ENCODE data around the gene JAG2. TPM values are rescaled to one million over a fixed set of nuclear protein-coding genes. Genes with fewer than 3 reads are reported as not detected.

JAG2 gene
- total RNA-seq, 1 donor from 2014 or later, result 7.5 TPM

GRCh38 chr14:105138021-105138541 lies 30.5 kb downstream of the JAG2 start:
- Mint-ChIP-seq H3K27me3 (ENCODE audit: unreplicated experiment) (peaks cover 15% of the 10 kb centered on the region), H3K4me1 (ENCODE audit: unreplicated experiment) (no peaks in the 10 kb centered on the region), H3K27ac (ENCODE audit: unreplicated experiment) (no peak overlapping the region), H3K4me3 (ENCODE audit: unreplicated experiment) (no peak overlapping the region), H3K9me3 (ENCODE audit: unreplicated experiment) (peaks cover 4% of the 10 kb centered on the region), H3K36me3 (ENCODE audit: unreplicated experiment) (peaks cover 4% of the 10 kb centered on the region)
- DNase-seq (ENCODE audit: extremely low spot score, unreplicated experiment), result no peak
- TF ChIP-seq CTCF (IDR thresholded peaks at IDR 0.05), result no peak

DNA sequence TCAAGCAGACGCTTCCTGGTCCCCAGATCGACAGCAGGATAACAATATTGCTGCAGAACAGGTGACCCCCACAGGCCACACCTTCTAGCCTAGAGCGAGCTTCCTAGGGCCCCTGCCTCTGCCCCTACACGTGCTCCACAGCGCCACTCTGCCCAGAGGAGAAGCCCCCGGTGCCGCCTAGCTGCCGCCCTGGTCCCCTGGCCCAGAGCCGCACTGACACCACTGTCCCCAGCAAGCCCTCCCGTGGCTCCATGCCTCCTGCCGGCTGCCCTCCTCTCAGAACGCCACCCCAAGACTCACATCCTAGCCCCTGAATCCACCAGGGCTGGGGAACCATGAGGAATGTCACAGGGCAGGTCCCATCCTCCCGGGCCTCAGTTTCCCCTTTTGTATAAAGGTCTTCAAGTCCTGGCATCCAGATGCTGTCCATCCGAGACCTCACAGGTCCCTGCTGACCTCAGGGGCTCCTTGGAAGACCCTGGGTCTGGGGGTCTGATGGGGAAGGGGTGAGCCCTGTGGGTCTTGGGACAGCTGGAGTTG lies 31.0 kb downstream of the JAG2 start:
- TF ChIP-seq CTCF (IDR thresholded peaks at IDR 0.05), result no peak
- DNase-seq (ENCODE audit: extremely low spot score, unreplicated experiment), result no peak
- no peaks in the 10 kb centered on the region for H3K4me1 Mint-ChIP-seq (ENCODE audit: unreplicated experiment)
- peaks cover 4% of the 10 kb centered on the region for H3K9me3 Mint-ChIP-seq (ENCODE audit: unreplicated experiment)
- peaks cover 19% of the 10 kb centered on the region for H3K27me3 Mint-ChIP-seq (ENCODE audit: unreplicated experiment)
- H3K4me3 Mint-ChIP-seq (ENCODE audit: unreplicated experiment), result no peak overlapping the region
- peaks cover 4% of the 10 kb centered on the region for H3K36me3 Mint-ChIP-seq (ENCODE audit: unreplicated experiment)
- no peak overlapping the region for H3K27ac Mint-ChIP-seq (ENCODE audit: unreplicated experiment)

DNA sequence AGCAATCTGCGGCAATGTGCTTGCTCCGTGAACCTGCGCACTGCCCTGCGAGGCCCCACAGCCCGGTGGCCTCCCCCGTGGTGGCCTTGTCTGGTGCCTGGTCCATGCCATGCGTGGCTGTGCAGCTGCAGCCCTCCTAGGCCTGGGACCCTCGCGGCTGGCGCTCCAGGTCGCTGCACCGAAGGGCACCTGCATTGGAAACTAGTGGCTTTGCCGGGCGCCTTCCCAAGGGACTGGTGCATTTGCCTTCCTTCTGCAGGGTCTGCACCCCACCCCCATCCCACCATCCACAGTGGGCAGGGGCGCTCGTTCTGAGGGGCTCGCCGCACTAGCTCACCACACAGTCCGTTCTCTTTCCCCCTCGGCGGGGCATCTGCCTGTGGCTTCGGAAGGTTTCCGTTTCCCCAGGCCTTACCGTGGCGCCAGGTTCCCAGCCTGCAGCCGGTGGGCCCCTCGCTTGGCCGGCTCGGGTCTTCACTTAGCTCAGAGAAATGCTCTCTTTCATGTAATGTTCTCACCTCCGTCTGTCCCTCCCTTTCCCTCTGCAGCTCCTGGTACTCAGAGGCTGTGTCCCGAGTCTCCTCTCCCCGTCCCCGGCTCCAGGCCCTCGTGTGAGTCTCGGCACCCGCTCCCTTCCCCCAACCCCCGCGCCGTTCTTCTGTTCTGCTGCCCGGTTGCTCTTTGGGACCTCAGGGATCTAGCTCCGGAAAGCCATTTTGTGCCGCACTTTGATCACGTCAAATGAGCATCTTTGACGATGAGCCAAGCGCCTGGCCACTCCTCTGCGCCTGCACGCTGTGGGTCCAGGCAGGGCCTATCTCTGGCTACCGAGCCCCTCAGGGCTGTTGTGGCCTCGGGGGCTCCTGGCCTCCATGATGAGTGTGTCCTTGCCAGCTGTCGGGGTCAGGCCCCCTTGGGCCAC lies 31.9 kb downstream of the JAG2 start:
- H3K36me3 Mint-ChIP-seq (ENCODE audit: unreplicated experiment), result peaks cover 4% of the 10 kb centered on the region
- no peak overlapping the region for H3K27ac Mint-ChIP-seq (ENCODE audit: unreplicated experiment)
- DNase-seq (ENCODE audit: extremely low spot score, unreplicated experiment), result no peak
- H3K27me3 Mint-ChIP-seq (ENCODE audit: unreplicated experiment), result peaks cover 19% of the 10 kb centered on the region
- no peaks in the 10 kb centered on the region for H3K4me1 Mint-ChIP-seq (ENCODE audit: unreplicated experiment)
- H3K4me3 Mint-ChIP-seq (ENCODE audit: unreplicated experiment), result no peak overlapping the region
- no peak for TF ChIP-seq CTCF (IDR thresholded peaks at IDR 0.05)
- H3K9me3 Mint-ChIP-seq (ENCODE audit: unreplicated experiment), result peaks cover 4% of the 10 kb centered on the region

- no peak for DNase-seq (ENCODE audit: extremely low spot score, unreplicated experiment)
- Mint-ChIP-seq H3K27ac (ENCODE audit: unreplicated experiment) (no peak overlapping the region), H3K36me3 (ENCODE audit: unreplicated experiment) (peaks cover 4% of the 10 kb centered on the region), H3K4me3 (ENCODE audit: unreplicated experiment) (no peak overlapping the region), H3K4me1 (ENCODE audit: unreplicated experiment) (no peaks in the 10 kb centered on the region), H3K27me3 (ENCODE audit: unreplicated experiment) (peaks cover 19% of the 10 kb centered on the region), H3K9me3 (ENCODE audit: unreplicated experiment) (peaks cover 4% of the 10 kb centered on the region)
- TF ChIP-seq CTCF (IDR thresholded peaks at IDR 0.05), result no peak
These were observed 32.7 kb downstream of the JAG2 start for GRCh38 chr14:105135700-105136395.

Data from osteocyte (in vitro differentiated cells).